GM21390 (cell line): ENCODE data around the gene GPC3.
"Not testable (repeated sequence)": the region's sequence is repeated elsewhere in the genome, so short reads cannot be mapped to it uniquely, and the experiment has no call there.

ENCODE experiments used
- ATAC-seq: cut with Tn5 transposase; IDR thresholded peaks from one replicate; pipeline ENCODE4 v1.9.1; 2021; ENCODE audit not compliant: unreplicated experiment

The GPC3 gene

DNA sequence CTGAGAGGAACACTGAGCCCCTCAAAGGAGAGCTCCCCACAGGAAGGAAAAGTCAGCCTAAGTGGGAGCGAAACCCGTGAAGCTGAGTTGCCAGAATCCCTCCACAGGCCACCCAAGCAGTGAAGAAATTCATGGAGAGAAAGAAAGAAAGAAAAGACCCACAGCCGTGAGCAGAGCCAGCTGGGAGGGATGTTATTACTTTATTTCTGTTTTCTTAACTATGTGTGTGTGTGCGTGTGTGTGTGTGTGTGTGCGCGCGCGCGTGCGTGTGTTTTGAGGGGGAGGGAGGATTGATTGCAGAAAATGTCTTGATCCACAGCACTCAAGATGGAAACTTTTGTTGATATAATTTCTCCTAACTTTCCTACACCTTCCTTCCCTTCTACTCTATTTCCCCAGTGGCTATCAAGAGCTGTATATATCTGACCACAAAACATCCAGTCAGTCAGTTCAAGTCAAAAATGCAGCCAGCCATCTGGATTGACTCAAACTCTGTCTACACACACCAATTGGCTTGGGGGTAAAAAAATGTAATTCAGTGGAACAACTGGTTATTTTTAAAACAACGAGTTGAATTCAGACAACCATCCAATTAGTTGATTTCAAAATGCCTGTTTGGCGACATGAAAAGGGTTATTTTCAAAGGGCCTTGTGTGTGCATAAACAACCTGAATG, 13.8 kb upstream of the GPC3 start:
- no peak for ATAC-seq

DNA sequence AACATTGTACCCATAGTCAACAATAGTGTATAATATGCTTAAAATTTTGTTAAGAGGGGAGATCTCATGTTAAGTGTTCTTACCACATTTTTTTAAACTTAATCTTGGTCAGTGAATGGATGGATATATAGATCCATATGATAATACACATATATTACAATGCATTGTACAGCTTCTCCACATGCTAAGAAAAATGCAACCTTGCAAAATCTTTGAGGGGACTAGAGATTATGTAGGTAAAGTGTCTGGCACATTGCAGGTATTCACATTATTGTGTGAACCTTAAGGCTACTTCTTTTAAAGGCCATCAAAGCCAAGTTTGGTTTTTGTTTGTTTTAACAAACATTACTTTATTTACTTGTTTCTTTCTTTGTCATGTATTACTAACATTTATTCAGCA, 10.4 kb upstream of the GPC3 start:
- no peak for ATAC-seq

DNA sequence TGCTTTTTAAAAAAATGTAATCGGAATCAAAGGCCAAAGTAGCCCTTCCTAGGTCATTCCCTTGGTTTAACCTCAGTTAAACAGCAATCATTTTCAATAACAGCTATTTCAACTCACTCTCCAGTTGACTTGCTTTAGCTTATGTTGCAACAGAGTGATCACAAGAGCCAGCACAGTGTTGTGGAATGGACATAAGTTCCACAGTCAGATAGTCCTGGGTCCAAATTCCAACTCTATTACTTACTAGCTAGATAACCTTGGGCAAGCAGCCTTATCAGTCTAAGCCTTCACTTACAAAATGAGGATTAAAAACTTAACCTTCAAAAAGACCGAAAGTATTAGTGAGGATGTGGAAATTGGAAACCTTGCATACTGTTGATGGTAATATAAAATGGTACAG, 9.2 kb upstream of the GPC3 start:
- ATAC-seq, result no peak

GRCh38 chrX:133992882-133993281, 7.5 kb upstream of the GPC3 start:
- ATAC-seq, result no peak

GRCh38 chrX:133991814-133992213, 6.4 kb upstream of the GPC3 start:
- ATAC-seq, result no peak

DNA sequence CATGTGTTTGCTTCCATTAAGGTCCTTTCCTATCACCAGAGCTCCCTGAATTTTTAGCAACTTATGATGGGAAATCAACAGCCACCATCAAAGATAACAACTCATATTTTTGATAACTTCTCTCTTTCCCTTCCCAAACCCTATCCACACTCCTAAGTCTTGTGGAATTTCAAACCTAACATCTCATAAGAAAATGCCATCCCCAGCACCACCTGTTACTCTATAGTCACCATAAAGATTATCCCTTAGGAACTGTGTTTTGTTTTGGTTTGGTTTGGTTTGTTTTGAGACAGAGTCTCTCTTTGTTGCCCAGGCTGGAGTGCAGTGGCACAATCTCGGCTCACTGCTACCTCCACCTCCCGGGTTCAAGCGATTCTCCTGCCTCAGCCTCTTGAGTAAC, 5.7 kb upstream of the GPC3 start:
- ATAC-seq, result not testable (repeated sequence)

DNA sequence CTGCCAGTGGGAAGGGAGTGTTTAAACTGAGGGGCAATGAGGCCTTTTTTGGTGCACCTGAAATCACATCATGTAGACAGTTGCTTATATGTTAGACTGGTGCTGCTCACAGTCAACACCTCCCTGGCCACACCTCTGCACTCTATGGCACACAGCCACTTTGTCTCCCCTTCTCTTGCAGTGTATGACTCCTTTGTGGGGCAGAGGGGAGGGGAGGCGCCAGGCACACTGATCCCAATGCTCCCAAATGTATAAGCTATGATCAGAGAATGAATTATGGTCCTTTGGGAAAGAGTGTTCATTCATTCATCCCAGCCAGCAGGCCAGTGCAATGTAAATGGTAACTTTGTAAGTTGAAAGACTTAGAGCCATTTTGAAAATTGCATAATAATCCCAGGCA, 4.6 kb upstream of the GPC3 start:
- no peak for ATAC-seq

DNA sequence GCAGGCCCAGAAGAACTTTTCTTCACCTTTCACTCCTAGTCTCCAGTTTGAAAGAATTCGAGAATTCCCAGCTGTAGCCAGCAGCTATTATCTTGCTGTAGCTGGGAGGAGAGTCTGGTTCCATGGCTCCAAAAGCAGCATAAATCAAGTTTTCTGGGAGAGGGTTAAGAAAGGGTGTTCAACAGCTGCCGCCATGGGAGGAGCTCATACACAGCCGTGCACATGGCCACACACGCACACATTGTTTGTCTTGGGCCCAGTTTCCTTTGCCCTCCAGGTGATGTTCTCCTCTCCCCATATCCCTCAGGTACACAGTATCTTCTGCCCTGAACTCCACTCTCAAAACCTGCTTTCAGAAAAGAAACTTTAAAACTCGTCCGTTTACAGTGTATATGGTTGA, 4.1 kb upstream of the GPC3 start:
- ATAC-seq, result no peak

DNA sequence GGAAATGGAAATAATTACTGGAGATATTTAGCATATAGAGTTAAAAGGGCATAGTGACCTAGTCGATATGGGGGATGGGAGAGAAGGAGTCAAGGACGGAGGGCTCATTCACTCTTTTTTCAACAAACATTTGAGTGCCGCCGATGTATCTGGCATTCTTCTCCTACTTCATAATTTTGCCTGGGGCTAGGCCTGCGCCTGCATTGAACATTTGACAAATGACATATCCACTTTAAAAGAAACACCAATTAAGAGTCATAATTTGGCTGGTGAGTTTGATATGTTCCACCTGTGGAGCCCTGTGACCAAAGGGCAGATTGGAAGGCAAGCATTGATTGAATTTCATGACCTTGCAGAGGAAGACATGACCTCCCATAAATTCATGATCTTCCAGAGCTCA, 2.6 kb upstream of the GPC3 start:
- no peak for ATAC-seq

GRCh38 chrX:133987188-133987587, 1.8 kb upstream of the GPC3 start:
- ATAC-seq, result no peak

- no peak for ATAC-seq
Measured at GRCh38 chrX:133985967-133986683, 731 bp upstream of the GPC3 start.

DNA sequence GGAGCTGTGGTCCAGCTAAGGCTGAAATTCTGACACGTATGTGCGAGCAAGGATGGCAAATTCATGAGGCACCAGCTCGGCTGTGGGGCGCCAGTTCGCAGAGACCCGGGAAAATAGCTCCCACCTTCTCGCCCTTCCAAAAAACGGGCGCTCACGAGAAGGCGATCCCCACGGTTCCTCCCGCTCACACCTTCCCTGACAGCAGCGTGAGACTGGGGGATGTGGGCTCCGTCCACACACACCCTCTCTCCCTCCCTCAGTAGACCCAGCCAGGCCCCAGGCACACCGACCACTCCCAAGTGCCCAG, 584 bp downstream of the GPC3 start:
- no peak for ATAC-seq

- ATAC-seq, result no peak
Measured at GRCh38 chrX:133983974-133984845, 1.2 kb downstream of the GPC3 start.

DNA sequence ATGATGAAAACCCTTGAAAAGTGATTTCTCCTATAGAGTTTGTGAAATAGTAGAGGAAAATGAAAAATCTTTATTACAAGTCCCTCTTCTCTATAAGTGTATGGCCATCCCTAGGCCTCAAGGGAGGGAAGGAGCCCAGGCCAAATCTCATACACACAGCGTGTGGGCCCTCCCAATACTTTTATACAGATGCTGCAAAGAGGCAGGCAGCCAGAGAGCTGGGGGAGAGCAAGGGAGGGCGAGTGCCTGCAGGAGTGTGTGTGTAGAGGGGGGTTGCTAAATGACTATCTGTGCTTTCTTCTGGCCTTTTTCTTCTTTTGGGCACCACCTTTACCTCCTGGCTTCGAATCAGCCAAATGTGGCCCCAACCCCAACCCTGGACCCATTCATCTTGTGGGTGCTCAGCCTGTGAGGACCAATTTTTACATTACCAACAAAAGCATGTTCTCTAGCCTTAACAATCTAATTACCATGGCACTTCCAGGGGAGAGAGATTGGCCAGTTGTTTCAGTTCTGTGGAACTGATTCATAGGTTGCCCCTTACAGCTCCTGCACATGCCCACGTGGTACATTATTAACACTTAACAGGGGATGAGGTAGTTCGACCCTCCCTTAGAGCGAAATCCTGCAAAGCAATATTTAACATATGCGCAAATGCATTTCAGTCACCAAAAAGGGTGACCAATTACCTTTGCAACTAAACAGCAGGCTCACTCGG, 2.0 kb downstream of the GPC3 start:
- ATAC-seq, result no peak

DNA sequence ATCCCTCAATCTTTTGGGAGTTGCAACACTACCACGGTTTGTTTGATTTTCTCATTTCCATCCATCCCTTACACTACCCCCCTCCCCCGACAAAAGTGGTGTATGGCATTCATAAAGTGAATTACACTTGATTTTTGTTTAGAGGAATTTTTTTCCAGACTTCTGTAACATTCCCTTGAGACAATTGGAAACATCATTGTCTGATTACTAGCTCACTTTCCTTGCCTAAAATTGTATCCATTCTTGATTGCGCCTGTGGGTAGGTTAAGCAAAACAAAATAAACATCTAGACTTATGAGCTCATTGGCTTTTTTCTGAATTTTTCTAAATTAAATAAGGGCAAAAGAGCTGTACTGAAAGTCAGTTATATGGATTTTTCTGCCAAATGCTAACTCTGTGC, 3.5 kb downstream of the GPC3 start:
- no peak for ATAC-seq

DNA sequence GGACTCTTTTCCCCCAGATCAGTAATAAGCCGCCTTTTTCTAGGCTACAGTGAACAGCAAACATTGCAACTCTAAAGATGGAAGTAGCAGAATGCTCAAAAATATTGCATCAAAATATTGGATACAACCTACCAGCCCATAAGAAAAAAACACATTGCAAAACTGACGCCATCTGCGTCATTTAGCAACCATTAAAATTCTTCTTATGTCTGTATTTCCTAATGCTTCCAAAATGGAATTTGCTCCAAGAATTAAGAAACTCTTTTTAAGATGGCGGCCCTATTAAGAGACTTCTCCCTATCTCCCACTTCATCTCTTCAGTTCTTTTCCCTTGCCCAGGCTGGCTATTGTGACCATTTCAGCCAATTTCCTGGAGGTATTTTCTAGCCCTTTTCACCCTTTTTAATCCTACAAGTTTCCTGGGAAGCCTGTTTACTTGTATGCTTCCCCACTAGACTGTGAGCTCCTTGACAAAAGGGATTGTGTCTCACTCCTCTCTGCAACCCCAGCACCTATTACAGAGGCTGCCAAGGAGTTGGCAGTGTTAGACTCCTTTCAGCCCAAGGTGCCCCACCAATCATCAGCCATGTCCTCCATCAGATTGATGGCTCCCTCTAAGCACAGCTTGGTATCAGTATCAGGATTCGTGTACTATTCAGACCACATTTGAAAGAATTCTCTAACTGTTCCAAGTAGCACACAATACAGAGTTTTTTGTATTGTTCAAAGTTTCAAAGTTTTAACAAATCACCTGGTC, 4.4 kb downstream of the GPC3 start:
- no peak for ATAC-seq

DNA sequence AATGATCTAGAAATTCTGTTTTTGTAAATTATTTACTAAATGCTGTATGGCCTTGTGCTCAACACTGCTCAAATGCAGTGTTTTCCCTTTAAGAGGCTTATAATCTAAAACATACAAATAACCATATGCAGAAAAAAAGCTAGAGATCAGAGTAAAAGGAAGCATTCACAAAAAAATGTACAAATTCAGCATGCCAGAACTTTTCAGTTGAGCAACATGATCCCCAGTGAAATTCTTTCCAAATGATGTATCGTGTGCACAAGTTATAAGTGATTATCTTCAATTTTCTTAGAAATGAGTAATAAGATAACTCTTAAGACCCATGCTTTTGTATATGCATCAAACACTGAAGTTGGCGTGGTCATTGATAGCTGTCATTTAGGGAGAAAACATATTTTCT, 5.0 kb downstream of the GPC3 start:
- no peak for ATAC-seq

GRCh38 chrX:133979641-133980230, 5.7 kb downstream of the GPC3 start:
- ATAC-seq, result no peak

- ATAC-seq, result no peak
Measured at GRCh38 chrX:133973704-133974103, 11.7 kb downstream of the GPC3 start.

- no peak for ATAC-seq
Measured at GRCh38 chrX:133972916-133973315, 12.5 kb downstream of the GPC3 start.
